GM19395 (cell line): Measurements from ENCODE around the gene TM6SF1.
"Not testable (repeated sequence)": the region's sequence is repeated elsewhere in the genome, so short reads cannot be mapped to it uniquely, and the experiment has no call there.

Source experiments
- ATAC-seq: cut with Tn5 transposase; IDR thresholded peaks from one replicate; pipeline ENCODE4 v1.9.1; 2021; ENCODE audit warnings: mild to moderate bottlenecking, moderate library complexity; ENCODE audit not compliant: unreplicated experiment

TM6SF1 gene

DNA sequence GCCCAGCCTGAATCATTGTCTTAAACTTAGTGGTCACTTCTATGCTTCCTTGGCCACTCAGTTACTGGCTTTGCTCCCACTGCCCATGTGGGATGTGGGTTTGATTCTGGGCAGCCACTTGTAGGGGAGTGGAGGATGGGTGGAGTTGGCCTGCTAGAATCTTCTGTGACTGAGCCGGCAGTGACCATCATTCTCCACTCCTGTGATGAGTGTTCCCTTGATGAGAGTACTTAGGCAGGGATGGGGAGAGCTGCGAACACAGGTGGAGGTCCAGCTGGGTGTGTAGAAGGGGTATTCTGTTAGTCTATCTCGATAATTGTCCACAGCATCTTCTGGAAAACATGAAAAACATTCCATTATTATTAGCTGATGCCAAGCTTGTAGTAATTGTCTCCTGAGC lies 8.0 kb downstream of the TM6SF1 start:
- ATAC-seq, result no peak

DNA sequence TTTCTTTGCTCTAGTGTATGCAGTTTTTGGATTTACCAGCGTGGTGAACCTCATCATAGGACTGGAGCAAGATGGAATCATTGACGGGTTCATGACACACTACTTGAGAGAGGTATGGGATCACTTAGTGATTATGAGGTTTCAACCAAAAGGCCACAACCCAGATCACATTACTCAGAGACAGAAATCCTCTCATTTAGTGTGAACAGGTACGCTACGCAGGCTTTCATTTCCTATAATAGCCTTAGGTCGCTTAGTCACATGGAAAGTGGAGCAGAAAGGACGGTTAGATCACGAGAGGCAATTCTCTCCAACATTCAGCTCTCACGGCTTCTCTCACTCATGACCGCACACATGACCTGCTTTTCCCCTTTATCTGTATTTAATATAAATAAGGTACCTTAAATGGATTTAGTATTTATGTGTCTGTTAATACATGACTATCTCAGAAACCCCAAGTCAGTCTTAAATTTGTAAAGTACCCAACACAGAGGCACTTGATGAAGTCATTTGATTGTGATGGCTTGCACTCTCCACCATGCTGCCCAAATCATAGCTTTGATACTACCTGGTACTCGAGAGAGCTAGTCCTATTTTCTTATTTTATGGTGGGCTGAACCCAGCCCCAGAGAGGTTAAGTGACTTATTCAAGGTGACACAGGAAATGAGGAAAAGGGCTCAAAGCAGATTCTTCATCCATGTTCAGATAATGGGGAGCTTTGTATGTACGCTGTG lies 8.6 kb downstream of the TM6SF1 start:
- peak; percentile 57 for ATAC-seq

DNA sequence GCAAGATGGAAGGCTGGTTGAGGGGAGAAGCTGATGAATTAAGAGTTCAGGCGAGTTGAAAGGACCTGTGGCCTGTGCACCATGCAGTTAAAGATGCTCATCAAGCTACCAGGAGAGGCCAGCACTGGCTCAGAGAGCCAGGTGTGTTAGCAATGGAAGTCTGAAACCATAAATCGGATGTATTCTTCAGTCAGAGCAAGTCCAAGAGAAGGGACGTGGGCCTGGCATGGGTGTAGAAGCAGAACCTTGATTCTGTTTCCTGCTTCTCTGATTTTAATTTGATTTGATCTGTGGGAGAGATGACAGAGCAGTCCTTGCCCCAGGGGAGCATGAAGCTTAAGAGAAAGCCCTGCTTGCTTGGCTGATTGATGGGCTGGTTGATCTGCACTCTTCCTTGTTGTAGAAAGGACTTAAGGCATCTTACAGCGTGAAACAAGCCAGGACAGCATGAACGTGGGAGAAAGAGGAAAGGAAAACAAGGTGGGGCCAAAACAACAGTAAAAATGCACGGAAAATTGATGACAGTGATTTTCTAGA lies 10.9 kb downstream of the TM6SF1 start:
- no peak for ATAC-seq

DNA sequence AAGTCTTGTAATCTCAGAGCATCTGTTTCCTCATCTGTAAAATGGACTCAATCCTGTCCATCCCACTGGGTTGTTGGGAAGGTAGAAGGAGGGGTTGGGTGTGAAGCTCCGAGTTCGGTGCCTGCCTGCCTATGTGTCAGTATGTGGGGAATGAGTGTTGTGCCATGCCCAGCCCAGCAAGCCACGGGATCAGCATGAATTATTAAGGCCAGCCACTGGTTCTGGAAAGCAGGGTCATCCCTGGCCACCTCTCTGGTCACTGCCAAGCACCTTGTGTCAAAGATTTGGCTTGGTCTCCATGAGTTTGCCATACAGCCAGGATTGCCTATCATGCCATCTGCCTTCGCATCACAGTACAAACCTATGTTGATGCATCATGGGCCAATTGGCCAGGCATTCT lies 11.5 kb downstream of the TM6SF1 start:
- no peak for ATAC-seq

DNA sequence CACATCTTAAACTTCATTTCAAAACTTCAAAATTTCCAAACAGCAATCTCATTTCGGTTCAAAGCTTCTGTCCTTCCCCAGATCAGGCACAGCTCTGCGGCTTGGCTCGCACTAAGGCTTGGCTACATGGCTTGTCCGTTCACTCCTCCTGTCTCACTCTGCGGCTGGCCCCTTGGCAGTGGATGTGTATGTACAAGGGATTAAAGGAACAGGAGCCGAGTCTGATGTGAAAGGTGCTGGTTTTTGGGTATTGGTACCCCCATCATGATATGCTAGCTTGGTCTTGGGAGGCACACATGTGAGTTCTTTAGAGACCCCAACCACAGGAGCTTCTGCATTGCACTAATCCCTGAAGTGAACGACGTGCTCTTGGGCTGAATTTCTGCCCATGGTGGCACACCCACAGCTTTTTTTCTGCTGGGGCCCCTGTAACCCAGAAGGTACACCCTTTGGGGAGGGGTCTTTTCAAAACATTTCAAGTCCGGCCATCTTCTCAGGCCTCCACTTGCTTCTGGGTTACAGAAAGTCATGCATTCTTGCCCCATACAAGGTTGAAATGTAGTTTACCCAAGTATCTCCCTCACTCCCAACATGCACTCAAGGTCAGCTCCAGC lies 12.6 kb downstream of the TM6SF1 start:
- ATAC-seq, result no peak

DNA sequence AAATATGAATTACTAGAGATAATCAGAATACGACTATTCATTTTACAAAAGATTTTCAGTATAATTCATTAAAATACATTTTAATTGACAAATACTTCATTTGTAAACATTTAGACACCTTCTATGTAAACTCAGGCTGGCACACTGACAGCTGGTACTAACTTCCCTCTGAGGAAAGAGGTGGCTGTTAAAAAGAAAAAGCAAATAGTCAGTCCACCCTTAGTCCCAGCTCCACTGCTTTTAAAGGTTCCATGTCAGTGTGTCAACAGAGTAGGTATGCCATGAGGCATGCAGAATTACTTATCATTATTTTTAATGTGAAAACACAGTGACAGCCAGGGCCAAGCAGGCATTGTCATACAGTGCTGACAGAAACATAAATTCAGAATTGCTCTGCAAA lies 16.1 kb downstream of the TM6SF1 start:
- ATAC-seq, result no peak

DNA sequence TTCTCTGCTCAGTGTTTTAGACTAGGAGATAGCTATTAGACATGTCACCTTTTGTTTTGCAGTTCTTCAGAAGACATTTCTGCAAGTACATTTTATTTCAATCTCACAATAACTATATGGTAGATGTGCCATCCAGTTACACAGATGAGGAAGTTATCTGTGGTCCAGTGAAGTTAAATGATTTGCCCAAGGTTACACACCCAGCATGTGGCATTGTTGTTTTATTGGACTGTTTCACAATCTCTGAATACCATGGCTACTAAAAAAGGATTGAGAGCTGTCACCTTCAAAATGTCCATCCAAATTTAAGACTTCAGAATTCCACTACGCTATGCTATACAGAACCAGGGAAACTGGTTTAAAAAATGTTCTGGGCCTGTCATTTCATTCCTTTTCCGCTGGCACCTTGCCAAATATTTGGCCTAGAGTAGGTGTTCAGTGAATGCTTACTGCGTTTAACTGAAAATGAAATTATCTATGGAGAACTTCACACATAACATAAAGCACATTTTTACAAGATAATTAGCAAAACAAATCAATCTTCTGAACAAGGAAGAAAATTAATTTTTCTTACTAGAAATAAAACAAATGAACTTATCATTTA lies 20.2 kb downstream of the TM6SF1 start:
- no peak for ATAC-seq

DNA sequence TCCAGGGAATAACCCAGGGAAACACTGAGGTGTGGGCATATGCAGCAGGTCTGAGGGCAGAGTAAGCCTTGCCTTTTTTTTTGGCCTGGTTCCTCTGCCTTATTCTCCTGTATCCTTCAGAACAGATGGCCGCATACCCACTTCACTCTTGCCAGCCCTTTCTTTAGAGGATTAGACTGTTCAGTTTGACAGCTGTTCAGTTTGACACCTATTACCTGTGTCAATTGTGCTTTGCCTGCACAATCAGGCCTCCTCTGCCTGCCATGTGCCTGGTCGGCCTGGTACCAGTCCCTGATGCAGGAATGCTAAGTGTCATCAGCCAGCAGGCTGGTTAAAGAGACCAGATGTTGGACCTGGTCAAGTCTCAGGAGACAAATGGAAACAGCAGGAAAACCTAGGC lies 22.3 kb downstream of the TM6SF1 start:
- ATAC-seq, result no peak

DNA sequence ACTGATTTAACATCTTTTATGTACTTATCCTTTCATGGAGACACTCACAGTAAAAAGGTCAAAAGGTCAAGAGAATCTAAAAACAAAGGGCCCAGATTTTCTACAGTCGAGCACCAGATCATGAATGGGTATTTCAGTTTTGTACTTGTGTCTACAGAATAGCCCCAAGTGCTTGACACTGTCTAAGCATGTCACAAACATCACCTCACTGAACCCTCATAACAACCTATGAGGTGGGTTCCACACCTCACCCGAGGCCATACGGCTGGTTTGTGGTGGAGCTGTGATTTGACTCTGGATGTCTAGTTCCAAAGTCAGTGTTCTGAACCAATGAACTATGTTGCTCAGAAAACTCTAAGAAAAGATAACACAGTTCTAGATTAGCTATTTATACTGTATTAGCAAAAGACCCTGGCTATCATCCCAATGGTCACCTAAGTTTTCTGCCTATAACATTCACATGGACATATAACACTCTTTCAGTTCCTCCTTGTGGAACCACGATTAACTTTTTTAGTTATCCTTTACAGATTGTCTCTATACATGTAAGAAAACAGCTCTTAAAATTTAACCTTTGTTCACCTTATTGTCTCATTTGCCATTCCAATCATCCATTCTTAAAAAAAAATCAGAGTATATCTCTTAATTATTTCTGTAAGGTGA lies 25.5 kb downstream of the TM6SF1 start:
- ATAC-seq, result no peak

DNA sequence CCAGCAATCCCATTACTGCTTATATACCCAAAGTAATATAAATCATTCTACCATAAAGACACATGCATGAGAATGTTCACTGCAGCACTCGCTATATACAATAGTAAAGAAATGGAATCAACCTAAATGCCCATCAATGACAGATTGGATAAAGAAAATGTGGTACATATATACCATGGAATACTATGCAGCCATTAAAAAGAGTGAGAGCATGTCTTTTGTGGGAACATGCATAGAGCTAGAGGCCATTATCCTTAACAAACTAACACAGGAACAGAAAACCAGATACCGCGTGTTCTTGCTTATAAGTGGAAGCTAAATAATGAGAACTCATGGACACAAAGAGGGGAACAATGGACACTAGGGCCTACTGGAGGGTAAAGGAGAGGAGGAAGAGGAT lies 34.7 kb downstream of the TM6SF1 start:
- not testable (repeated sequence) for ATAC-seq

DNA sequence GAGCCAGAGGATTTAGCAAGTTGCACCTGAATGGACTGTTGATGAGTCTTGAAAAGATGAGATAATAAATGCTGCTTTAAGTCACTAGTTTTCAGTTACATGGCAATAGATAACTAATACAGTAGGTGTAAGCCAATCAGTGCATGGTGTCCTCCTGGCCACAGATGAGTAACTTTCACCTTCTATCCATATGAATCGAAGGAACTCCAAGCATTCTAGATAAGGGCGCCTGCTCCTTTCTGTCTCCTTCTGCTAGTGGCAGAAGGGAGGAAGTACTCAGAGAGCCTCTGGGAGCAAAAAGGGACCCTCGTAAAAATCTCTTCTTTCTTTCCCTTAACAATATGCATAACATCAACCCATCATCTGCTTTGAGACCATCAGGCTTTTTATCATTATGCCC lies 37.3 kb downstream of the TM6SF1 start:
- no peak for ATAC-seq

DNA sequence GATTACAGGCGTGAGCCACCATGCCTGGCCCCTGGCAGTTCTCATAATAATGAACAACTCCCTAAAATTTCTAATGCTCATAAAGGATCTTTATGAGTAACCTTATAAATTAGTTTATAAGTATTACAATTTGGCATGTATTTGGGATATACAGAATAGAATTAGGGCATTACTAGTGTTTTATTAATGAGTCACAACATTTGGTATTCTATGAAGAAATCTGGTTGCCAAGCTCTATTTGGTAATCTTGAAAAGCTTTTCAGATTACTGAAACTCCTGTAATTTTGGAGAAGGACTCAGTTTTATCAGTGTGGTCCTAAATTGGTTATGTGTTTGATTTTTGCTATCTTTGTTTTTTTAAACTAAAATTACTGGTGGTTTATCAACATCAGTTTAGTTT lies 45.8 kb downstream of the TM6SF1 start:
- ATAC-seq, result no peak

DNA sequence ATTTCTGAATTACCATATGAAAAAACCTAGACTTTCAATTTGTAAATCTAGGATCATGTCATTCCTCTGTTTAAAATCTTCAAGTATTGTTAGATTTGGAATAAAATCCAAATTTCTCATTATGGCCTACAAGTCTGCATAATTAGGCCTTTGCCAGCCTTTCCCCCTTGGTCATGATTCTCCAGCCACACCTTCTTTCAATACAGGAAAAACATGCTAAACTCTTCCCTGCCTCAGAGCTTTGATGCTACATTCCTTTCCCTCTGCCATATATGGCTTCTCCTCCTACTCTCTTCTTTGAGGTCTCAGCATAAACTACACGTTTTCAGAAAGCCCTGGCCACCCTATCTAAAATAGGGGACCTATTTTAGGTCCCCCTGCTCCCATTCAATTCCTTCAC lies 48.5 kb downstream of the TM6SF1 start:
- ATAC-seq, result no peak

DNA sequence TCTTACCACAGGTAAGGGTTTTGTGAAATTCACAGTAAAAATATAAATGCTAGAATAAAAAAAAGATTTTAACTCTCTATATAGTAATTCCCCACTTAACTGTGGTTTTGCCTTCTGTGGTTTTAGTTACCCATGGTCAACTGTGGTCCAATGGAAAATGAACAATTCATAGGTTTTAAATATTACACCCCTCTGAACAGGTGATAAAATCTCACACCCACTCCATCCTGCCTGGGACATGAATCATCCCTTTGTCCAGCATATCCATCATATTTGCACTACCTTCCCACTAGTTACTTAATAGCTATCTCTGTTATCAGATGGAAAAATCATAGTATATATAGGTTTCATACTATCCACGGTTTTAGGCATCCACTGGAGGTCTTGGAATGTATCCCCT lies 50.9 kb downstream of the TM6SF1 start:
- no peak for ATAC-seq

DNA sequence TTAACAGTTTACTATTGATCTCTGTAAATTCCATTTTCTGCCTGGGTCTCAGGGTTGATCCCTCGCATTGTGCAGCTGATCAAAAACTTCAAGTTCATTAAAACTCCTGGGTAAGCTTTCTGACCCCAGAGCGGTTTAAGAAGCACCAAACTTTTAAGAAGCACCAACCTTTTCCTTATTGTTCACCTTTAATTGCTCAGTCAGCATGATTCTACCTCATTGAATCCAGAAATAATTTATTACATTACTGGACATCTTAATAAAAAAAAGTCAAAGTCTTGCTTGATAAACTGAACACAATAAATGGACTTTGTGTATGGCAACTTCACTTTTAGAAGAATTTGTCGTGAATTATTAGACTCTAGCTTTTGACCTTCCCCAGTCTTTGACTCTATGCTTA lies 53.3 kb downstream of the TM6SF1 start:
- no peak for ATAC-seq

DNA sequence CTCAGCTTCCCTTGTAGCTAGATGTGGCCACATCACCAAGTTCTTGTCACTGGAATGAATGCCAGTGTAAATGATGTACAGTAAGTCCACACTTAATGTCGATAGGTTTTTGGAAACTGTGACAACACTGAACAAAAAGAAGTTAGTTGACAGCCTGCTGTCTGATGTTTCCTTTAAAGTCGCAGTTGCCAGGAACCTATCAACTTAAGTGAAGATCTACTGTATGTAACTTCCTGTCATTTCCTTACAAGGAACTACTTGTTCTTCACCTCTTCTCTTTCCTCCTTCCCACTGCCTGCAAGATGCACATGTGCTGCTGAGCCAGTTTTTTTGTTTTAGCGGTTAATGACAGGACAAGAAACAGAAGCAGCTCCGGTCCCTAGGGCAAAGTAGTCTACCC lies 55.6 kb downstream of the TM6SF1 start:
- ATAC-seq, result no peak

DNA sequence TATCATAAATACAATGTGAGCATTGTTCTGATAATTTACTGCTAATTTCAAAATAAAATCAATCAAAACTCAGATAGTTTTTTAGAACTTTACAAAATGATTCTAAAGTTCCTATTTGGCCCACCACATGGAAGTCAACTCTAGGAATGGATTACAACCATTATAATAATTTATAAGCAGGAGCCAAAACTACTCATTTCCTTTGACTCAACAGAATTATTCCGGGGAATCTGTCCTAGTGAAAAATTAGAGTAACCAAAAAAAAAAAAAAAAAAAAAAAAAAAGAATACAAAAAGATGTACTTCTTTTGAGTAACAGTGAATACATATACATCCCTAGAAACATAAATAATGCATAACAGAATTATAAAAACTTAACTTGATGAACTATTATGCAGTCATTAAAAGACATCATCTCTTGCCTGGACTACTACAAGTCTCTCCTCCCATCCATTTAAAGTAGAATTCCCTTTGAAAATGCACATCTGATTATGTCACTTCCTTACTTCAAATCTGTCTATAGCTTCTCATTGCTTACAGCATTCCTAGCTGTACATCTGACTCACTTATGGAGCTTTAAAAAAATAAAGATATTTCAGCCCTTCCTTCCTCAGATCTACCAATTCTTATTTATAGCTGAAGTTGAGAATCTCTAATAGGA lies 56.8 kb downstream of the TM6SF1 start:
- ATAC-seq, result no peak

DNA sequence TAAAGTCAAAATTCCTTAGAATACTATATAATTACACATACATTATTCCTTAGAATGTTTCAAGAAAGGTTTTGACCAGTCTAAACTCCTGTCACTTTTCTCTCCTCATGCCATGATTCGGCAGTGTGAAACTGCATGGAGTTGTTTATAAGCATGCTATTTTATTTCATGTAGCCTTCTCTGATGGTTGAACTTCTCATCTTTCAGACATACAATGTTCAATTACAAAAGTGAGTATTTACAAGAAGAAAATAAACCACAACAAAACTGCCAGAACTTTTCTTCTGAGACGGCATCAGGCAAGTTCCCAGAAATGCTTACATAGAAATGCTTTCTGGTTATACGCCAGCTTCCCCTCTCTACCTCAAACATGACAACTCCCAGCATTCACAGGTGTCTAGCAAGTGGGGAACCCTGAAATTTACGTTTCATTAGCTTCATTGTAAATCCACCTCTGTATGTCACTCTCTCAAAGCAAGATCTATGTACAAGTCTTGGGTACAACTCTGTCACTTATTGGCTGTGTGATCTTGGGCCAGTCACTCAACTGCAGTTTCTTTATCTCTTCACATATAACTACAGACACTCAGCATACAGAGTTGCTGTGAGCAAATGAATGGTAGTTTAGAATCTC lies 57.4 kb downstream of the TM6SF1 start:
- ATAC-seq, result no peak

DNA sequence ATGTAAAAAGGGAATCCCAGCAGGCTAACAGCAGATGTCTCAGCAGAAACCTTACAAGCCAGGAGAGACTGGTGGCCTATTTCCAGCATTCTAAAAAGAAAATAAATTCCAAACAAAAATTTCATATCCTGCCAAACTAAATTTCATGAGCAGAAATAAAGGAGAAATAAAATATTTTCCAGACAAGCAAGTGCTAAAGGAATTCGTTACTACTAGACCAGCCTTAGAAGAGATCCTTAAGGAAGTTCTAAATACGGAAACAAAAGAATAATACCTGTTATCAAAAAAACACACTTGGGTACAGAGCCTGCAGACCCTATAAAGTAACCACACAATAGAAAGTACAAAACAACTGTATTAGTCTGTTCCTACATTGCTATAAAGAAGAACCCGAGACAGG lies 58.8 kb downstream of the TM6SF1 start:
- no peak for ATAC-seq

DNA sequence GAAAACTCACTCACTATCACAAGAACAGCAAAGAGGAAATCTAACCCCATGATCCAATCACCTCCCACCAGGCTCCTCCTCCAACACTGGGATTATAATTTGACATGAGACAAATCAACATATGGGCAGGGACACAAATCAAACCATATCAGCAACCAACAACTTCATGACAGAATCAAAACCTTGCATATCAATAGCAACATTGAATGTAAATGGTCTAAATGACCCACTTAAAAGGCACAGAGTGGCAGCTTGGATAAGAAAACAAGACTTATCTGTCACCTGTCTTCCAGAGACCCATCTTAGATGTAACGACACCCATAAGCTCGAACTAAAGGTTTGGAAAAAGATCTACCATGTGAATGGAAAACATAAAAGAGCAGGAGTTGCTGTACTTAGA lies 59.4 kb downstream of the TM6SF1 start:
- no peak for ATAC-seq

DNA sequence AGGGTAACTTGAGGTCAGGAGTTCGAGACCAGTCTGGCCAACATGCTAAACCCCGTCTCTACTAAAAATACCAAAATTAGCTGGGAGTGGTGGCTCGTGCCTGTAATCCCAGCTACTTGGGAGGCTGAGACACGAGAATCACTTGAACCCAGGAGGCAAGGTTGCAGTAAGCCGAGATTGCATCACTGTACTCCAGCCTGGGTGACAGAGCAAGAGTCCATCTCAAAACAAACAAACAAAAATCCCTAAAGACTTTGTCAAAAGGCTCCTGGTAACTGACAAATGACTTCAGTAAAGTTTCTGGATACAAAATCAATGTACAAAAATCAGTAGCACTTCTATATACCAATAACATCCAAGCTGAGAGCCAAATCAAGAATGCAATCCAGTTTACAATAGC lies 62.1 kb downstream of the TM6SF1 start:
- not testable (repeated sequence) for ATAC-seq
